Coronary artery (tissue), 2 donors: ENCODE data around the gene CARD19.

Experiments
- DNase-seq: peaks from one replicate; pipeline ENCODE4 v3.0.0-alpha.2; 2017; ENCODE audit warnings: low spot score
- H3K27ac ChIP-seq, 2 donors: fragments of 200-600 bp; sonication (generic); one replicate each; pipeline ENCODE4 v1.5.1; 2016 to 2019
- H3K4me3 ChIP-seq: fragments of 200-600 bp; sonication (generic); 2 replicates; pipeline ENCODE4 v1.5.1; 2016; ENCODE audit warnings: mild to moderate bottlenecking, moderate library complexity
- CTCF ChIP-seq: fragments of 200-600 bp; sonication (generic); IDR thresholded peaks from one replicate; pipeline ENCODE4 v1.5.1; 2019; ENCODE audit warnings: antibody characterized with exemption

Gene CARD19

GRCh38 chr9:93132946-93133680, 37.1 kb downstream of the CARD19 start:
- H3K27ac ChIP-seq: peak overlapping the region; percentile 93 to 99
- no peak for TF ChIP-seq CTCF
- peak overlapping the region; percentile 83 for H3K4me3 ChIP-seq
- DNase-seq: peak; percentile 89

- DNase-seq: no peak
- H3K4me3 ChIP-seq: peak overlapping the region; percentile 83
- peak overlapping the region; percentile 93 to 99 for H3K27ac ChIP-seq
- no peak for TF ChIP-seq CTCF
These were observed 37.6 kb downstream of the CARD19 start for GRCh38 chr9:93133681-93134014.

- no peak for DNase-seq
- Histone ChIP-seq H3K27ac (peak within 1 kb of the TSS; percentile 93 to 99), H3K4me3 (peak within 1 kb of the TSS; percentile 83)
- no peak for TF ChIP-seq CTCF
These were observed 38.2 kb downstream of the CARD19 start, which contains the start of gene NINJ1 for GRCh38 chr9:93134015-93134739. NINJ1 (minus strand) TSS chr9:93134251; CDS start chr9:93134217, 34 bp downstream.

- H3K4me3 ChIP-seq: peak overlapping the region; percentile 83
- H3K27ac ChIP-seq: peak overlapping the region; percentile 93 to 99
- no peak for TF ChIP-seq CTCF
- no peak for DNase-seq
These were observed 38.9 kb downstream of the CARD19 start for GRCh38 chr9:93134740-93135444.

GRCh38 chr9:93136011-93136440, 40.0 kb downstream of the CARD19 start:
- H3K4me3 ChIP-seq: no peak overlapping the region
- H3K27ac ChIP-seq: peak overlapping the region in 1 of 2 donors; percentile 5
- TF ChIP-seq CTCF: no peak
- DNase-seq: no peak

GRCh38 chr9:93137362-93137761, 41.3 kb downstream of the CARD19 start:
- DNase-seq: no peak
- Histone ChIP-seq H3K27ac (no peak overlapping the region), H3K4me3 (no peak overlapping the region)
- TF ChIP-seq CTCF: no peak
